HG02759 (cell line): Measurements from ENCODE around the gene PPEF1.
"Not testable (repeated sequence)": the region's sequence is repeated elsewhere in the genome, so short reads cannot be mapped to it uniquely, and the experiment has no call there.

Source experiments
- ATAC-seq: cut with Tn5 transposase; IDR thresholded peaks from one replicate; pipeline ENCODE4 v1.9.1; 2021; ENCODE audit warnings: mild to moderate bottlenecking, moderate library complexity; ENCODE audit not compliant: unreplicated experiment

Gene PPEF1

DNA sequence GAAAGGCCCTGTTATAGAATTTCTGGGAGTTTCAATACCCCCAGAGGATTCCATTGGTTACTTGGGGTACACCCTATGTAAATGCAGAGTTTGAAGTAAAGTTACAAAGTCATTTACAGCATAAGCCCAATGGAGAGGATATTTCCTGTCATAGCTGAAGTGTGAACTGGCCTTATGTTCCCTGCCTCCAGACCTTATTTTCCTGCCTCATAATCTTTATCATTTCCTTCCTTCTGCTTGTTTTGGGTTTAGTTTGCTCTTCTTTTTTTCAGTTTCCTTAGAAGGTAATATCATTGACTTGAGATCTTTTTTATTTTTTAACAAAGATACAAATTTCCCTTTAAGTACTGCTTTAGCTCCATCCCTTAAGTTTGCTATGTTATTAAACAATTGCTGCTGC, 85.4 kb downstream of the PPEF1 start:
- no peak for ATAC-seq

DNA sequence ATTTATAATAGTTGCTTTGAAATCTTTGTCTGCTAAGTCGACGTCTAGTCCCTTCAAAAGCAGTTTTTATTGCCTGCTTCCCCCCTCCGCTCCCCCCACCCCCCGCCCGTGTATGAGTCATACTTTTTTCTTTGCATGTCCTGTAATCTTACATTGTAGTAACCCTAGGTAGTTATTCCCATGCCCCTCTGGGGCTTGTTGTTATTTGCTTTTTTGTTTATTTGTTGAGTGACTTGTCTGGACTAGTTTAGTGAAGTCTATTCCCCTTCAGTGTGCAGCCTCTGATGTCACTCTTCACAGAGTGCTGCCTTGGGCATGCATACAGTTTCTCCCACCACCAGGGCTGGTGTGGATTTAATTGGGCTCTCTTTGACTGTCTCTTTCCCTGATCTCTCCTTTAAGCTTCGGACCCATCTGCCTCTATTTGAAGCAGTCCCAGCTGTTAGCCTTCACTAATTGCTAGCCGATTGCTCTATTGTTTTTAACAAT, 86.2 kb downstream of the PPEF1 start:
- no peak for ATAC-seq

DNA sequence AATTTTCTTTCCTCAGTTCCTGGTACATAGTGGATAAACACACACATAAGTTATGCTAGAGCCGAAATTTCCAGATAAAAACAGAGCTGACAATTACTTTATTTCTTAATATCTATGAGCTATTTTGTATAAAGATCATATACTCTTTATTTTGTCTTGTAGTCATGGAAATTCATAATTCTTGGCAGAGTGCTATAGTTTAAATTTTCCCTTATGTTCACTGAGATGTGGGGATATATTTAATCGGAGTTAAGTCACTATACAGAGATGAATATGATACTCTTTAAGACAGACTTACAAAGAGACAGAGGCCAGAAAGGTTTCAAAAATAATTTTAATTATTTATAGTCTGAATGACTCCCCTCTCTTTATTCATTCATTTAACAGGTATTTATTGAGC, 89.7 kb downstream of the PPEF1 start:
- ATAC-seq = no peak

DNA sequence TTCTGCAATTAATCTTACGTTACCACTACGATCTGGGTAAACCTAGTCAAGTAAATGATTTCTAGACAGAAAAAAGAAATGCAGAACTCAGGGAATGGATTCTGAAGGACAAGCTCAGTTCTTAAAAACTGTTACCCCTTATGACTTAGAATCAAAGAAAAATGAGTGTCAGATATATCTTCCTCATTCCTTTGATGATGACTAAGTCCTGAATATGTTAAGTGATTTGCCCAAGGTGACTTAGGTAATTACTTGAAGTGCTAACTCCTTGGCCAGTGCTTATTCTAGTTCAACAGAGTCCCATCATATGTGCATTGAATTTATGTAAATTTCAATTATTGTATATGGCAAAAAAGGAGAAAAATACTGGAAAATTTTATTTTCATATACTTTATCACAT, 92.5 kb downstream of the PPEF1 start:
- no peak for ATAC-seq

DNA sequence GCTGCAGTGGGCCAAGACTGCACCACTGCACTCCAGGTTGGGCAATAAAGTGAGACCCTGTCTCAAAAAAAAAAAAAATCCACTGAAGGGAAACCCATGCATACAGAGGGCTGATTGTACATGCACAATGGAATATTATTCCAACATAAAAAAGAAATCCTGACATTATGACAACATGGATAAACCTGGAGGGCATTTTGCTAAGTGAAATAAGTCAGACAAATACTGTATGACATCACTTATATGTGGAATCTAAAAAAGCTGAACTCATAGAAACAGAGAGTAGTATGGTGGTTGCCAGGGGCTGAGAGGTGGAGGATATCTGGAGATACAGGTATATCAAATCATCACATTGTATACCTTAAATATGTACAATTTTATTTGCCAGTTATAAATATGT, 102.2 kb downstream of the PPEF1 start:
- ATAC-seq = no peak

DNA sequence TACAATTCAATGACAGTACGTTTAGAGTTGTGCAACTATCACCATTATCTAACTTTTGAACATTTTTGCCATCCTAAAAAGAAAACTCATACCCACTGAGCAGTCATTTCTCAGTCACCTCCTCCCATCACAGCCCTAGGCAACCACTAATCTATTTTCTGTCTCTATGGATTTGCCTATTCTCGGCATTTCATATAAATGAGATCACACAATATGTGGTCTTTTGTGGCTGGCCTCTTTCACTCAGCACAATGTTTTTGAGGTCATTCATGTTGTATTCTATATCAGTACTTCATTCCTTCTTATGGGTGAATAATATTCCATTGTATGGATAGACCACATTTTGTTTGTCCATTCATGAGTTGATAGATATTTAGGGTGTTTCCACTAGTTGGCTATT, 103.0 kb downstream of the PPEF1 start:
- ATAC-seq = no peak

DNA sequence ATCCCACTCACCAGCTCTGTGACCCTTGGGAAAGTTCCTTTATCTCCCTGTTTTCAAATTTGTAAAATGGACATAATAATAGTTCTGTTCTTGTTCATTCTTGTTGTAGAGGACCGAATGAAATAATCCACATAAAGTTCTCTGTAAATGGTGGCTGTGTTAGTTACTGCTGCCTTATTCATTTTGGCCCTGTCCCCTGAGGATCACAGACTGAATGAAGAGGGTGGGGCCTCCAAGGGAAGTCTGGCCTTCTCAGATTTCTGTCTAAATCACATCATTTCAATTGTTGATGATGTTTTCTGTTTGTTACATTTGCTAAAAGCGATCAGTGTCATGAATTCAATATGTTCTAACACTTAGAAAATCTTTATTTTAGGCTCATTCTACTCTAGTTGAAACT, 117.9 kb downstream of the PPEF1 start:
- no peak for ATAC-seq

DNA sequence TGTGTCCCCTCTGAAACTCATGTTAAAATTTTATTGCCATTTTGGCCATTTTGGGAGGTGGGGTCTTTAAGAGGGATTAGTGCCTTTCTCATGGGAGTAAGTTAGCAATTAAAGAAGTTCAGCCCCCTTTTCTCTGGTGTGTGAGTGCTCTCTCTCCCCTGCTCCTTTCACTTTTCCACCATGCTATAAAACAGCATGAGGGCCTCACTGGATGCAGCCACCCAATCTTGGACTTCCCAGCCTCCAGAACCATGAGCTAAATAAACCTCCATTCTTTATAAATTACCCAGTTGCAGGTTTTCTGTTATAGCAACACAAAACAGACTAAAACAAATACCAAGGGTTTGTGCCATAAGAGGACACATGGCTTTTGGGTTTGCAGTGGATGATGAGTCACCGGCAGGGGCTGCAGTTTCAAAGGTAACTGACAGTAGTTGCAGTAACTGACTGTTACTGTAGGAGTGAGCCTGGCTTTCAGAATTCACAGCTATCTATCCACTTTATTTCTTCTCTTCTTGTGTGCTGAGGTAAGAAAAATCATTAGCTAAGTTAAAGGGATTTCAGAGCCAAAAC, 121.5 kb downstream of the PPEF1 start:
- no peak for ATAC-seq

DNA sequence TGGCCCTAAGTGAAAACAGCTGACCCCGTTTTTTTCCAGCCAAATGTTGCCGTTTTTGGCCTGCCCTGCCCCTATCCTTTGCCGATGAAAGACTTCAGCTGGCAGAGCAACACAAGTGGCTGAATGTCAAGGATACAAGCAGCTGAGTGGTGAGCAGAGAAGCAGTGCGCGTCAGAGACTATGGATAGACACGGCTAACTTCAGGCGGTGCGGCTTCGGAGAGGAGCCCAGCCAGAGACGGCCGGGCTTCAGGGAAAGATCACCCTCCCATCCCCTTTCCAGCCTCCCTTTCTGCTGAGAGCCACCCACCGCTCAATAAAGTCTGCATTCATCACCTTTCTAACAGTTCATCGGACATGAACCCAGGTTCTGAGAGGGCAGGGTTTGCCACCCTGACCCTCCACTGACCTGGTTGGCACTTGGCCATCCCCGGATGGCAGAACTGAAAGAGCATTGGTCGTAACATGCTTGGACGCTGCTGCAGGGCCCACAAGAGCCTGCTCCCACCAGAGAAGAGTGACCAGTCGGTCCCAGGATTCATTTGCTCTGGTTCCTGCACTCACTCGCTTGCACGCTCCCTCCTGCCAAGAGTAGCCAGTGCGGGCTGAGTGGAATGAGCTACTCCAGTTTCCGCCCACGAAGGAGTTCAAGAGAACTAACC, 125.8 kb downstream of the PPEF1 start:
- no peak for ATAC-seq

DNA sequence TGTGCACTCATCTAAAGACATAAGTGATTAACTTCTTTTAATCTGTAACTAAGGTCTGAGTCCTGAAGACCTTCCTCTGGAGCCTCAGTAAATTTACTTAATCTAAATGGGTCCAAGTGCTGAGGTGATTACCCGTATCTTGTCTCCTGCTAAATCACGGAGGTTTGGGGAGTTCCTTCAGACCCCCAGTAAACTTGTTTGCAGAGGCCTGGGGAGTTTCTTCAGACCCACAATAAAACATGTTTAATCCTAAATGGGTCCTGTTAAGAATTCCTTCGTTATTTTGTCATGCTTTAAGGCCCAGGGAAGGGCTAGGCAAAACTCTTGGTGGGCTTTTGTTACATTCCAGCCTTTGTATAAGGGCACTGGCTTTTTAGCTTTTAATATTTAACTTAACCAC, 140.5 kb downstream of the PPEF1 start:
- not testable (repeated sequence) for ATAC-seq

DNA sequence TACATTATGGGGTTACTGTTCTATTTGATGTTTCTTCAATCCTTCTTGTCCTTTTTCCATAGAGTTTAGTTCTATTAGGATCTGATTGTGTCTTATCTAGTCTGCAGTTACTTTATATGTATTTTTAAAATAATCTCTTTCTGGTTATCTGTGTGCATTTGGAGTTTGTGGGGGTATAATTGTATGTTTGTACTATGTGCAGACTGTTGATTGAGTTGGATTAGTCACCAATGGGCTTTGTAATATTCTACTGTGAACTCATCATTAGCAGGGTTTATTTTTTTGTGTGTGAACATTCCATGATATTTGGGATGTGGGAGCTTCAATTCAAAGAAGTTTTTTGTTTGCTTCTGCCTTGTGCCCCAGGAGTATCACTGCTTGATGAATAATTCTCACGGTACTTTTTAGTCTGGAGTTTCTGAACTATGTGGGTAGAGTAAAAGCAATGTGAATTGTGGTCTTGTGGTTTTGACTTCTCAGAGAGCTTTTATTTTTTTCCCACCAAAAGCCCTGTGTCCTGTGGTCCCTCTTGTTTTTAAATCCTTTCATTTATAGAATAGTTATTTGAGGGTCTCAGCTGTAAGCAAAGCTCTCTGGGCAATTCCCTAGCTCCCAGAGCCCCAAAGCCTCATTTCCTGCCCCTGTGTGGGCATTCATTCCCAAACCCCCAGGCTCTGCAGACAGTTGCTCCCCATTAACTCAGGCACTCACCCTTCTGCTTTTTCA, 148.6 kb downstream of the PPEF1 start:
- peak; percentile 95 for ATAC-seq

DNA sequence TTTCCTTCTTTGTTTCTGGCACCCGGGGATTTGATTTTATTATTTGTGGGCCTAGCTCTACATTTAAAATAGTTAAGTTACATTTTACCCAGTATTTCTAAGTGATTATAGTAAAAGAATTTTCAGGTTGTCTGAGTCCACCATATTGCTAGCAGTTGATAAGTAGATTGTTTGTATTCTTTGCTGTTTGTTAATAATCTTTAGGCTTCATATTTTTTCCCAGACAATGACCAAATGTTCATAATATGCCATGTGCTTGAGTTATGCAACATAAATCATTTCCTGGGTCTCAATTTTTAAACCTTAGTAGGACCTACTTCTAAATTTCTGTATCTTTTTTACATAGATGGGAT, 149.2 kb downstream of the PPEF1 start:
- no peak for ATAC-seq

DNA sequence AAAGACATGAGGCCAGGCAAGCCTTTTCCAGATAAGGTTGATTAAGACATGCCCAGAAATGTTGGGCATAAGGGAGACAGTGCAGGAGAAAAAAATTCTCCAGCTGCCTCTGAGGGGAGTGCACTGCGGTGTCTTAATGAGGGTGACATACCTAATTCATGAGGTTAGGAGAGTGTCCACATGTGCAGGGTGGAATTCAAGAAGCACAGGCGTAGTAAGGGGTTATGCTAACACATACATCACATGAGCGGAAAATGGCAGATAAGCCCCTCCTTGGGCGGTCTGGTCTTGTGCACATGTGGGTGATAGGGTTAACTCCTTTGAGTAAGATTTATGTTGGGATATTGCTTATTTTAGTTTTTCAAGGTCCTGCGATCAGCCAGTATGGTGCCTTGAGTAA, 154.1 kb downstream of the PPEF1 start:
- no peak for ATAC-seq

DNA sequence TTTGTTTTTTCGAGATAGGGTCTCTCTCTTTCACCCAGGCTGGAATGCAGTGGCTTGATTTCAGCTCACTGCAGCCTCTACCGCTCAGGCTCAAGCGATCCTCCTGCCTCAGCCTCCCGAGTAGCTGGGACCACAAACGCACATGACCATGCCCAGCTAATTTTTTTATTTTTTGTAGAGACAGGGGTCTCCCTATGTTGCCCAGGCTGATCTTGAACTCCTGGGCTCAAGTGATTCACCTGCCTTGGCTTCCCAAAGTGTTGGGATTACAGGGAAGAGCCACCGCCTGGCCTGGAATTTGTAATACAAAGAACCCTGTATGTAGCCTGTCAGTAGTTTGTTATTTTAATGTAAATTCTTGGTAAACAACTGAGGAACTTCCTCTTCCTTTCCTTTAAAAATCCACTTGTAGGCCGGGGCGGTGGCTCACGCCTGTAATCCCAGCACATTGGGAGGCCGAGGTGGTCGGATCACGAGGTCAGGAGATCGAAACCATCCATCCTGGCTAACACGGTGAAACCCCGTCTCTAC, 157.0 kb downstream of the PPEF1 start:
- no peak for ATAC-seq

DNA sequence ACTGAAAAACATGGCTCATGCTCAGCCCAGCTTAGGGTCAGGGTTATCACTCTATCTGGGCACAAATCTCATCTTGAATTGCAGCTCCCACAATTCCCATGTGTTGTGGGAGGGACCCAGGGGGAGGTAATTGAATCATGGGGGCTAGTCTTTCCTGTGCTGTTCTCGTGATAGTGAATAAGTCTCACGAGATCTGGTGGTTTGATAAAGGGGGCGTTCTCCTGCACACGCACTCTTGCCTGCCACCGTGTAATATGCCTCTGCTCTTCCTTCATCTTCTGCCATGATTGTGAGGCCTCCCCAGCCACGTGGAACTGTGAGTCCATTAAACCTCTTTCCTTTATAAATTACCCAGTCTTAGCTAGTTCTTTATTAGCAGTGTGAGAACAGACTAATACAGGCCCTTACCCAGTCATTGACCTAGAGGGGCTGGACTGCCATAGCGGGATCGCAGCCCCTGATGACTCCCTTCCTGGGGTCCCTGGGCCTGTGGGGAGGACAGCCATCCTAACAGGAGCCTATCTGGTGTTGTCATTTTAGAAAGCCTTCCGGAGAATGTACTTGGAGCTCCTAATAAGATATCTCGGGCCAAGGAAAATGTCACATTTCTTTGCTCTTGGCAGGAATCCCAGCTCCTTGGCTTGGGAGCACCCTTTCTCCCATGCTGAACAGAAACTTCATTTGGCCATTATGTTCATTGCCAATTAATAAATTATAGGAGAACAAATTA, 163.9 kb downstream of the PPEF1 start:
- no peak for ATAC-seq

DNA sequence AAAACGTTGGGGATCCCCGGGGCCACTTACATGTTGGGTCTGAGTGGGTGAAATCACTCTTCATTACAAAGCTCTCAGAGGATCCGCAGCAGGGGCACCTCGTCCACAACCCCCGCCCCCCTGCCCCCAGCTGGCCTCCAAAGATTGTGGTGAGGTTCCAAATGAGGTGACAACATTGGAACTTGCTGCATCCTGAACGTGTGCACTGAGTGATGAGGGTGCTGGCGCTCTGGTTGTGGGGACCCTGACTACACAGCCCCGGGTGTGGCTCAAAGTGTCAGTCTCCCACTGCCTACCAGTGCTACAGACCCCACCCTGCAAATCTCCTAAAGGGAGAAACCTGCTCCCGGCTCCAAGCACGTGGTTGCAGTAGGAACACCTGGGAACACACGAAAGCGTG, 164.5 kb downstream of the PPEF1 start:
- no peak for ATAC-seq

DNA sequence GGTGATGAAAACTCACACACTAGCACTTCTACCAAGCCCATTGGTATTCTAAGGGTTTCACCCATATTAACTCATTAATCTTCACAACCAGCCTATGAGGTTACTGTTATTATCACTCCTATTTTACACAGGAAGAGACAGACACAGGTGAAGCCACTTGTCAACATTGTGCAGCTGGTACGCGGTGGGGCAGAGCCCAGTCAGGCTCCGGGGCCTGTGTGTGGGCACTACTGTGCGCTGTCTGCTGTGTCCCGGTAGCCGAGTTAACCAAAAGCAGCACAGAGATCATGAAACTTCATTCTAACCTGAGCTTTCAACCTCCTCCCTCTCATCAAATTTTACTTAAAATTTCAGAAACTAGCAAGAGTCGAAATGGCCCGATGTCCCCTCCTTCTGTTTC, 165.2 kb downstream of the PPEF1 start:
- ATAC-seq = no peak

DNA sequence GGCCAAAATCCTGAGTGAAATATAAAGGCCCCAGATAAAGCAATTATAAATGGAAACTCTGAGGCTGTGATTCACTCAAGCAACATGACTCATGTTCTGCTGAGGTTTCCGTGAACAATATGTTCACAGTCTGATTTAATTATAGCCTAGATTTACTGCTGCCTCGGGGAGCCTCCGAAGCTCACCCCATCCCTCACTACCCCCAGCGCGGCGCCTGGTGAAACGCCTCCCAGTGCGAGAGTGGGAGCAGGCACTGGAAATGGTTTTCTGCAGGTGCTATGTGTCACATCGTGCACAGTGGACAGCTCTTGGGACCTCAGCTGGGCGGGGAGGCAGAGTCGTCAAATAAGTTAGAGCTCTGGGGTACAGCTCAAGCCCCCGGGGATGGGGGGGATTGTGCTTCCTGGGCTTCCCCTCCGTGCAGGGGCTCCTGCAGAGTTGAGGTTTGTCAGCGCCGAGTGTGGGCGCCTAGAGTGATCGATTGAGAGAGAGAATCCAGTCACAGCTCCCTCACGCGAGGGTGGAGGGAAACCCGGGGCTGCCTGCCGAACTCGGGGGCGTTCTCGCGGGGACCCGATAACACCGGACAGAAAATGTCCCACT, 165.8 kb downstream of the PPEF1 start:
- ATAC-seq = no peak

DNA sequence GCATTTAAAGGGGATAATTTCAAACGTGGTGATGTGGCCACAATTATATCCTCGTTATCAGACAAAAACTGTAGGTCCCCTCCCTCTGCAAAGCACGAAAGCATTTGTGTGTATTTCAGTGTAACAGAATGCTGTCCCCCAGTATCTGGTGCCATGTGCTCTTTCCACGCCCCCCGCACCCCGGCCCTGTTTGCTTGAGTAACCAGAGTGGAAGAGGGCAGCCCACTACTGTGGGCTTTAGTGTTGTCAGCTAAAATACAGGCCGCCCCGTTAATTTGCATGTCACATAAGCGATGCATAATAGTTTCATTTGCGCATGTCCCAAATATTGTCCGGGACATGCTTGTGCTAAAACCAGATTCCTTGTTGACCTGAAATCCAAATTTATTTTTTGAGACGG, 166.4 kb downstream of the PPEF1 start:
- ATAC-seq = no peak

DNA sequence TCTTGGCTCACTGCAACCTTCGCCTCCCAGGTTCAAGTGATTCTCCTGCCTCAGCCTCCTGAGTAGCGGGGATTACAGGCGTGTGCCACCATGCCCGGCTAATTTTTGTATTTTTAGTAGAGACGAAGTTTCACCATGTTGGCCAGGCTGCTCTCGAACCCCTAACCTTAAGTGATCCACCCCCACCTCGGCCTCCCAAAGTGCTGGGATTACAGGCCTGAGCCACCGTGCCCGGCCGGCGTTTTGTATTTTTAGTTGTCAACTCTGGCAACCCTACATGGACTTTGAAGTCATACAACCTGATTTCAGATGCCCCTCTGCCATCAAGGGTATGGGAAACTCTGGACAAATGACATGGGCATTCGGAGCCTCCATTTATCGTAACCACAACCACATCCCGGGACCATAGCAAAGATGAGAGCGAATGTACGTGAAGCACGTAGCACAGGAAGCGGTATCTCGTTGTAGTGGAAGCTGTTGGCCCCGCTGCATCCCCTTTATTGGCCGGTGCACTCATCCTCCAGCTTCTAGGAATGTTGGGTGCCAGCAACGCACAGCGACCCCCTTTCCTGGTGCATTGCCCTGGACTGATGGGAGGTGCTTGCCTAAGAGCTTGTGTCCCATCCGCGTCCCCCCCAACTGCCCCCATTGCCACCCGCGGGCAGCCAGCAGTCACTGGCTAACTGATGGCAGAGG, 167.3 kb downstream of the PPEF1 start:
- no peak for ATAC-seq
